HepG2 (cell line): ENCODE data around the gene PHF2. TPM values are rescaled to one million over a fixed set of nuclear protein-coding genes. Genes with fewer than 3 reads are reported as not detected.

Experiments
- ATAC-seq: fragments of 200-7000 bp; cut with Tn5 transposase; 3 replicates; pipeline ENCODE4 v1.9.1; 2020; ENCODE audit warnings: mild to moderate bottlenecking, moderate library complexity
- BruUV-seq: library from RNA; stranded (reverse); fragments of 400-500 nt; replicated peaks from 2 replicates; lab custom pipeline; 2021; lab: Mats Ljungman, UMichigan
- CTCF ChIA-PET: fragments of 300-600 bp; formaldehyde crosslinking; extraction: SDS; loops from one replicate; lab custom pipeline; 2021; ENCODE audit warnings: low total read pairs, inconsistent platforms, low intra/inter-chr PET ratio; lab: Yijun Ruan, JAX
- POLR2A ChIA-PET: fragments of 350-600 bp; sonication (Branson Sonifier 250); formaldehyde crosslinking; loops from one replicate; lab custom pipeline; 2020; ENCODE audit warnings: antibody characterized with exemption, inconsistent platforms; lab: Yijun Ruan, JAX
- DNase-seq: peaks from one replicate; pipeline ENCODE4 v3.0.0-alpha.2; 2015; ENCODE audit warnings: low spot score
- FAIRE-seq: peaks from 3 replicates; lab custom pipeline; 2011; peaks lifted over from hg19 to GRCh38; lab: Jason Lieb, UNC
- H2AFZ ChIP-seq: one replicate; pipeline ENCODE4 v1.6.1; 2011; ENCODE audit warnings: low read length, inconsistent platforms
- H3K27ac ChIP-seq: fragments of 300-600 bp; 3 replicates; pipeline ENCODE4 v1.8.0; 2011; ENCODE audit warnings: mixed run types, mild to moderate bottlenecking, mixed read lengths, low read length, inconsistent platforms; ENCODE audit not compliant: insufficient read depth; ENCODE audit errors: extremely low read length
- H3K27me3 ChIP-seq, 2 experiments: fragments of 200-600 bp in 1 of 2; 2 replicates in 1 of 2; 3 replicates in 1 of 2; pipeline versions ENCODE4 v1.6.0 to v1.8.0; 2011; ENCODE audit warnings: low read length in 2 of 2, mild to moderate bottlenecking in 2 of 2, moderate library complexity in 2 of 2, inconsistent platforms in 1 of 2; ENCODE audit not compliant: insufficient read depth in 2 of 2, control insufficient read depth in 1 of 2
- H3K36me3 ChIP-seq, 2 experiments: fragments of 200-600 bp in 1 of 2; replicated peaks in 1 of 2; 2 replicates in 1 of 2; 3 replicates in 1 of 2; pipeline versions ENCODE4 v1.5.1 to v1.8.0; 2011; ENCODE audit warnings: low read length in 2 of 2, inconsistent platforms in 1 of 2; ENCODE audit not compliant: insufficient read depth in 2 of 2, control insufficient read depth in 1 of 2
- H3K4me1 ChIP-seq: 2 replicates; pipeline ENCODE4 v1.5.1; 2012; ENCODE audit warnings: low read length, inconsistent platforms; ENCODE audit not compliant: insufficient read depth
- H3K4me2 ChIP-seq: 2 replicates; pipeline ENCODE4 v1.6.0; 2011; ENCODE audit warnings: low read depth, low read length, inconsistent platforms
- H3K4me3 ChIP-seq, 3 experiments: fragments of 200-600 bp in 1 of 3; sonication (generic), shearing (Covaris generic) in 1 of 3; replicated peaks in 1 of 3; 2 replicates each; pipeline ENCODE4 v1.5.1; 2011 to 2016; ENCODE audit warnings: low read length in 3 of 3, inconsistent platforms in 2 of 3, low read depth in 2 of 3, mild to moderate bottlenecking in 2 of 3, control low read depth in 1 of 3, mixed read lengths in 1 of 3; ENCODE audit not compliant: insufficient read depth in 1 of 3
- H3K79me2 ChIP-seq: one replicate; pipeline ENCODE4 v1.6.1; 2011; ENCODE audit warnings: low read length, inconsistent platforms; ENCODE audit not compliant: insufficient read depth
- H3K9ac ChIP-seq: 2 replicates; pipeline ENCODE4 v1.6.0; 2011; ENCODE audit warnings: mild to moderate bottlenecking, low read depth, low read length, inconsistent platforms; ENCODE audit not compliant: insufficient read depth
- H3K9me3 ChIP-seq: 2 replicates; pipeline ENCODE4 v1.5.1; 2012; ENCODE audit warnings: mild to moderate bottlenecking, low read length
- H4K20me1 ChIP-seq: 2 replicates; pipeline ENCODE4 v1.6.0; 2011; ENCODE audit warnings: inconsistent platforms, mild to moderate bottlenecking, low read length, moderate library complexity; ENCODE audit not compliant: insufficient read depth
- ATF2 ChIP-seq: sonication (generic); formaldehyde crosslinking; IDR thresholded peaks from 2 replicates; pipeline ENCODE4 v1.4.0; 2020; ENCODE audit warnings: missing genetic modification reagents
- ESRRA ChIP-seq: sonication (generic); formaldehyde crosslinking; IDR thresholded peaks from 2 replicates; pipeline ENCODE4 v1.5.1; 2020; ENCODE audit warnings: mild to moderate bottlenecking, low read depth, missing genetic modification reagents
- FOXA3 ChIP-seq: IDR thresholded peaks from 2 replicates; pipeline ENCODE4 v1.6.1; 2016; ENCODE audit warnings: missing genetic modification reagents, missing compliant biosample characterization
- HIVEP1 ChIP-seq: sonication (generic); formaldehyde crosslinking; IDR thresholded peaks from 2 replicates; pipeline ENCODE4 v1.4.0; 2020; ENCODE audit warnings: mild to moderate bottlenecking, missing genetic modification reagents
- HOXA3 ChIP-seq: sonication (generic); formaldehyde crosslinking; IDR thresholded peaks from 2 replicates; pipeline ENCODE4 v1.5.0; 2020; ENCODE audit warnings: missing genetic modification reagents
- HOXA5 ChIP-seq: sonication (generic); formaldehyde crosslinking; IDR thresholded peaks from 2 replicates; pipeline ENCODE4 v1.4.0; 2020; ENCODE audit warnings: missing genetic modification reagents
- KLF13 ChIP-seq: sonication (generic); formaldehyde crosslinking; IDR thresholded peaks from 2 replicates; pipeline ENCODE4 v1.4.0; 2020; ENCODE audit warnings: mild to moderate bottlenecking, missing genetic modification reagents
- ZNF207 ChIP-seq: fragments of 450-650 bp; IDR thresholded peaks from 2 replicates; pipeline ENCODE4 v1.6.1; 2016; ENCODE audit warnings: antibody characterized with exemption, borderline replicate concordance
- ZNF251 ChIP-seq: sonication (generic); formaldehyde crosslinking; IDR thresholded peaks from 2 replicates; pipeline ENCODE4 v1.9.0; 2021; ENCODE audit warnings: mild to moderate bottlenecking, missing genetic modification reagents
- ZNF607 ChIP-seq: sonication (generic); formaldehyde crosslinking; IDR thresholded peaks from 2 replicates; pipeline ENCODE4 v1.5.1; 2020; ENCODE audit warnings: missing genetic modification reagents, mild to moderate bottlenecking, borderline replicate concordance
- ZNF614 ChIP-seq: IDR thresholded peaks from 2 replicates; pipeline ENCODE4 v1.6.1; 2018; ENCODE audit warnings: missing biosample characterization, missing genetic modification reagents, inconsistent platforms, borderline replicate concordance
- ZSCAN12 ChIP-seq: sonication (generic); formaldehyde crosslinking; IDR thresholded peaks from 2 replicates; pipeline ENCODE4 v1.9.0; 2021; ENCODE audit warnings: mild to moderate bottlenecking, missing genetic modification reagents
- WGBS: methylation state at CpG from one replicate; pipeline ENCODE4 v1.1.6; 2017; ENCODE audit warnings: low lambda C conversion rate; 5-methylcytosine and 5-hydroxymethylcytosine counted together
- in situ Hi-C: cut with HindIII; loops from 2 replicates; pipeline ENCODE4 v1.10.0; 2017; ENCODE audit warnings: low pct_unique_long_range_greater_than_20kb; ENCODE audit not compliant: extremely low pct_ligation_motif_present
- intact Hi-C: fragments of 100-400 bp; cut with micrococcal nuclease; formaldehyde crosslinking; loops from one replicate; pipeline ENCODE4 v1.10.0; 2022; ENCODE audit not compliant: unreplicated experiment
- polyA plus RNA-seq, 8 experiments: library from polyadenylated mRNA; depleted of rRNA in 3 of 8; stranded (reverse) in 7 of 8; unstranded in 1 of 8; fragments of >200 nt; fragmentation: Illumina TruSeq in 4 of 8; extraction: Trizol in 4 of 8; gene quantifications; 2 replicates each; pipeline versions ENCODE4 v1.2.1 to v1.2.3, GENCODE V29; 2011 to 2016; ENCODE audit warnings: low read depth in 4 of 8, missing spikeins in 1 of 8, mixed read lengths in 1 of 8; ENCODE audit not compliant: insufficient read depth in 1 of 8
- total RNA-seq, 5 experiments: library from RNA; depleted of rRNA; stranded (reverse); fragments of >200 nt; fragmentation: Illumina TruSeq; extraction: Trizol; gene quantifications; 2 replicates each; pipeline ENCODE4 v1.2.3, GENCODE V29; 2016; ENCODE audit warnings: low read depth in 1 of 5
- TF ChIP-seq, protein P1 (sequence below): sonication (generic); formaldehyde crosslinking; conservative IDR thresholded peaks from 2 replicates; pipeline ENCODE4 v1.4.0; 2020; ENCODE audit warnings: missing genetic modification reagents
- TF ChIP-seq, protein P2 (sequence below): sonication (generic); formaldehyde crosslinking; IDR thresholded peaks from 2 replicates; pipeline ENCODE4 v1.8.1; 2023; ENCODE audit warnings: mild to moderate bottlenecking, missing genetic modification reagents
- TF ChIP-seq, protein P3 (sequence below): sonication (generic); formaldehyde crosslinking; conservative IDR thresholded peaks from 2 replicates; pipeline ENCODE4 v1.4.0; 2020; ENCODE audit warnings: mild to moderate bottlenecking, missing genetic modification reagents, moderate library complexity

Gene PHF2
- total and polyA plus RNA-seq, 2 of the 13 experiments (the other 11 are each of a cell fraction or from before 2014, with no cell fraction given): 6.6 to 9.1 TPM

DNA sequence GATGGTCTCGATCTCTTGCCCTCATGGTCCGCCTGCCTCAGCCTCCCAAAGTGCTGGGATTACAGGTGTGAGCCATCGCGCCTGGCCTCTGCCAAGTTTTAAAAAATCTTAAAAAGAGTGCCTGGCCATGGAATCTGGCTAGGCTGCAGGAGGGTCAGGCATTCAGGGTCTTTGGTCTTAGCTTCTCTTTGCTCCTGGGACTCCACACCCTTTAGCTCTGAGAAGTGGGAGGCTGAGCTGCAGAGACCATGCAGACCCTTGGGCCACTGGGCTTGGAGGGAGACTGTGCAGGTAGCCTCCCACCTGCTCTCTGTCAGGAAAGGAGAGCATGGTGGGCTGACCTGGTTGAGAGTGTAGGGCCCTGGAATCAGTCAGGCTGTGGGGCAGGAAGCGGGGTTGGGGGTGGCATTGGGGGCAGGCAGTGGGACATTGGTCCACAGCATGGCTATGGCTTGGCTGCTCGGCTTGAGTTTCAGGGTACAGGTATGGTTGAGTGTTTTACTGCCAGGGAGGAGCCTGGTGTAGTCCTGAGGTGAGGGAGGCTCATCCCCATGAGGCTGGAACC lies 20.8 kb downstream of the PHF2 start:
- WGBS: 92% methylated on average over 6 of the region's 6 CpGs
- H3K4me2 ChIP-seq: no peak overlapping the region
- ChIA-PET CTCF (no interaction called here), POLR2A (no interaction called here)
- H2AFZ ChIP-seq: no peak overlapping the region
- H3K9ac ChIP-seq: no peak overlapping the region
- H3K36me3 ChIP-seq: no peaks in the 10 kb centered on the region
- no peak for ATAC-seq
- no peaks in the 10 kb centered on the region; the same call in 1 of the 2 replicates for H4K20me1 ChIP-seq
- H3K27ac ChIP-seq: no peak overlapping the region
- H3K27me3 ChIP-seq: no peaks in the 10 kb centered on the region
- in situ Hi-C loops: no loop called here
- H3K79me2 ChIP-seq: peaks cover 18% of the 10 kb centered on the region
- no peak overlapping the region for H3K4me3 ChIP-seq
- intact Hi-C loops: no loop called here
- no peak for FAIRE-seq
- H3K4me1 ChIP-seq: peaks cover 19% of the 10 kb centered on the region
- no TSS peak for BruUV-seq
- DNase-seq: no peak
- no peaks in the 10 kb centered on the region for H3K9me3 ChIP-seq
- TF ChIP-seq ZNF251: no peak
- no peak for TF ChIP-seq HOXA5
- no peak for TF ChIP-seq KLF13 (CRISPR knock-in tag)
- no peak for TF ChIP-seq ZNF607
- TF ChIP-seq, protein P1, sequence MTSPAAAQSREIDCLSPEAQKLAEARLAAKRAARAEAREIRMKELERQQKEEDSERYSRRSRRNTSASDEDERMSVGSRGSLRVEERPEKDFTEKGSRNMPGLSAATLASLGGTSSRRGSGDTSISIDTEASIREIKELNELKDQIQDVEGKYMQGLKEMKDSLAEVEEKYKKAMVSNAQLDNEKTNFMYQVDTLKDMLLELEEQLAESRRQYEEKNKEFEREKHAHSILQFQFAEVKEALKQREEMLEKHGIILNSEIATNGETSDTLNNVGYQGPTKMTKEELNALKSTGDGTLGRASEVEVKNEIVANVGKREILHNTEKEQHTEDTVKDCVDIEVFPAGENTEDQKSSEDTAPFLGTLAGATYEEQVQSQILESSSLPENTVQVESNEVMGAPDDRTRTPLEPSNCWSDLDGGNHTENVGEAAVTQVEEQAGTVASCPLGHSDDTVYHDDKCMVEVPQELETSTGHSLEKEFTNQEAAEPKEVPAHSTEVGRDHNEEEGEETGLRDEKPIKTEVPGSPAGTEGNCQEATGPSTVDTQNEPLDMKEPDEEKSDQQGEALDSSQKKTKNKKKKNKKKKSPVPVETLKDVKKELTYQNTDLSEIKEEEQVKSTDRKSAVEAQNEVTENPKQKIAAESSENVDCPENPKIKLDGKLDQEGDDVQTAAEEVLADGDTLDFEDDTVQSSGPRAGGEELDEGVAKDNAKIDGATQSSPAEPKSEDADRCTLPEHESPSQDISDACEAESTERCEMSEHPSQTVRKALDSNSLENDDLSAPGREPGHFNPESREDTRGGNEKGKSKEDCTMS (CRISPR knock-in tag): no peak
- TF ChIP-seq ESRRA (CRISPR knock-in tag): no peak
- TF ChIP-seq HOXA3 (CRISPR knock-in tag): no peak
- TF ChIP-seq ZNF207: no peak
- no peak for TF ChIP-seq ZNF614 (CRISPR knock-in tag)
- TF ChIP-seq, protein P2, sequence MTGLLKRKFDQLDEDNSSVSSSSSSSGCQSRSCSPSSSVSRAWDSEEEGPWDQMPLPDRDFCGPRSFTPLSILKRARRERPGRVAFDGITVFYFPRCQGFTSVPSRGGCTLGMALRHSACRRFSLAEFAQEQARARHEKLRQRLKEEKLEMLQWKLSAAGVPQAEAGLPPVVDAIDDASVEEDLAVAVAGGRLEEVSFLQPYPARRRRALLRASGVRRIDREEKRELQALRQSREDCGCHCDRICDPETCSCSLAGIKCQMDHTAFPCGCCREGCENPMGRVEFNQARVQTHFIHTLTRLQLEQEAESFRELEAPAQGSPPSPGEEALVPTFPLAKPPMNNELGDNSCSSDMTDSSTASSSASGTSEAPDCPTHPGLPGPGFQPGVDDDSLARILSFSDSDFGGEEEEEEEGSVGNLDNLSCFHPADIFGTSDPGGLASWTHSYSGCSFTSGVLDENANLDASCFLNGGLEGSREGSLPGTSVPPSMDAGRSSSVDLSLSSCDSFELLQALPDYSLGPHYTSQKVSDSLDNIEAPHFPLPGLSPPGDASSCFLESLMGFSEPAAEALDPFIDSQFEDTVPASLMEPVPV (CRISPR knock-in tag): no peak
- no peak for TF ChIP-seq ZSCAN12 (CRISPR knock-in tag)
- no peak for TF ChIP-seq HIVEP1 (CRISPR knock-in tag)
- TF ChIP-seq, protein P3, sequence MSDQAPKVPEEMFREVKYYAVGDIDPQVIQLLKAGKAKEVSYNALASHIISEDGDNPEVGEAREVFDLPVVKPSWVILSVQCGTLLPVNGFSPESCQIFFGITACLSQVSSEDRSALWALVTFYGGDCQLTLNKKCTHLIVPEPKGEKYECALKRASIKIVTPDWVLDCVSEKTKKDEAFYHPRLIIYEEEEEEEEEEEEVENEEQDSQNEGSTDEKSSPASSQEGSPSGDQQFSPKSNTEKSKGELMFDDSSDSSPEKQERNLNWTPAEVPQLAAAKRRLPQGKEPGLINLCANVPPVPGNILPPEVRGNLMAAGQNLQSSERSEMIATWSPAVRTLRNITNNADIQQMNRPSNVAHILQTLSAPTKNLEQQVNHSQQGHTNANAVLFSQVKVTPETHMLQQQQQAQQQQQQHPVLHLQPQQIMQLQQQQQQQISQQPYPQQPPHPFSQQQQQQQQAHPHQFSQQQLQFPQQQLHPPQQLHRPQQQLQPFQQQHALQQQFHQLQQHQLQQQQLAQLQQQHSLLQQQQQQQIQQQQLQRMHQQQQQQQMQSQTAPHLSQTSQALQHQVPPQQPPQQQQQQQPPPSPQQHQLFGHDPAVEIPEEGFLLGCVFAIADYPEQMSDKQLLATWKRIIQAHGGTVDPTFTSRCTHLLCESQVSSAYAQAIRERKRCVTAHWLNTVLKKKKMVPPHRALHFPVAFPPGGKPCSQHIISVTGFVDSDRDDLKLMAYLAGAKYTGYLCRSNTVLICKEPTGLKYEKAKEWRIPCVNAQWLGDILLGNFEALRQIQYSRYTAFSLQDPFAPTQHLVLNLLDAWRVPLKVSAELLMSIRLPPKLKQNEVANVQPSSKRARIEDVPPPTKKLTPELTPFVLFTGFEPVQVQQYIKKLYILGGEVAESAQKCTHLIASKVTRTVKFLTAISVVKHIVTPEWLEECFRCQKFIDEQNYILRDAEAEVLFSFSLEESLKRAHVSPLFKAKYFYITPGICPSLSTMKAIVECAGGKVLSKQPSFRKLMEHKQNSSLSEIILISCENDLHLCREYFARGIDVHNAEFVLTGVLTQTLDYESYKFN: no peak
- no peak for TF ChIP-seq ATF2
- no peak for TF ChIP-seq FOXA3 (CRISPR knock-in tag)
